ENCODE data around the gene OR6F1.
"Not testable (repeated sequence)": the region's sequence is repeated elsewhere in the genome, so short reads cannot be mapped to it uniquely, and the experiment has no call there.

The OR6F1 gene

DNA sequence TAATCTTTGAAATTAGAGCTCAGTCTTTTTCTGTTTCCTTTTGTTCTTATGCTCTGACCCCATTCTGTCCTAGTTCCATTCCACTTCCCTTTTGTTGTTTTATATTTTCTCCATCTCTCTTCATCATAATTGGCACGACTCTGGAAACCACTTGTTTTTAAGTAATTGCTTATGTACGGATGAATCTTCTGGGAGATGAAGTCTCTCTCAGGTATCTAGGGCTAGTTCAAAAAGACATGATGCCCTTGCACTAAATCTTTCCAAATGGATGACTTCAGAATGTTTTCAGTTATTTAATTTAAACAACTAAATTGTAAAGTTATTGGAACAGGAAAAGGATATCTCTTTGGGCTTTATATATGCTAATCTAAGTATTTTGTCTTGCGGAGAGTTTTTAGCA, at the start of gene OR6F1:
Gene OR6F1, minus strand, starts transcription at position 101 of the 400 bp plus-strand sequence. CDS start 3,891 bp downstream, outside the sequence.
- Mint-ChIP-seq H3K4me3 (no peak within 1 kb of the TSS), H3K27ac (no peak within 1 kb of the TSS), H3K9me3 (peaks cover 26% of the 10 kb centered on the region), H3K4me1 (no peaks in the 10 kb centered on the region), H3K27me3 (ENCODE audit: low read depth, poor library complexity) (peaks cover 6% of the 10 kb centered on the region), H3K36me3 (ENCODE audit: low read depth) (no peaks in the 10 kb centered on the region)
- DNase-seq = no peak
- TF ChIP-seq, protein P1, sequence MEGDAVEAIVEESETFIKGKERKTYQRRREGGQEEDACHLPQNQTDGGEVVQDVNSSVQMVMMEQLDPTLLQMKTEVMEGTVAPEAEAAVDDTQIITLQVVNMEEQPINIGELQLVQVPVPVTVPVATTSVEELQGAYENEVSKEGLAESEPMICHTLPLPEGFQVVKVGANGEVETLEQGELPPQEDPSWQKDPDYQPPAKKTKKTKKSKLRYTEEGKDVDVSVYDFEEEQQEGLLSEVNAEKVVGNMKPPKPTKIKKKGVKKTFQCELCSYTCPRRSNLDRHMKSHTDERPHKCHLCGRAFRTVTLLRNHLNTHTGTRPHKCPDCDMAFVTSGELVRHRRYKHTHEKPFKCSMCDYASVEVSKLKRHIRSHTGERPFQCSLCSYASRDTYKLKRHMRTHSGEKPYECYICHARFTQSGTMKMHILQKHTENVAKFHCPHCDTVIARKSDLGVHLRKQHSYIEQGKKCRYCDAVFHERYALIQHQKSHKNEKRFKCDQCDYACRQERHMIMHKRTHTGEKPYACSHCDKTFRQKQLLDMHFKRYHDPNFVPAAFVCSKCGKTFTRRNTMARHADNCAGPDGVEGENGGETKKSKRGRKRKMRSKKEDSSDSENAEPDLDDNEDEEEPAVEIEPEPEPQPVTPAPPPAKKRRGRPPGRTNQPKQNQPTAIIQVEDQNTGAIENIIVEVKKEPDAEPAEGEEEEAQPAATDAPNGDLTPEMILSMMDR (IDR thresholded peaks at IDR 0.05) = no peak

DNA sequence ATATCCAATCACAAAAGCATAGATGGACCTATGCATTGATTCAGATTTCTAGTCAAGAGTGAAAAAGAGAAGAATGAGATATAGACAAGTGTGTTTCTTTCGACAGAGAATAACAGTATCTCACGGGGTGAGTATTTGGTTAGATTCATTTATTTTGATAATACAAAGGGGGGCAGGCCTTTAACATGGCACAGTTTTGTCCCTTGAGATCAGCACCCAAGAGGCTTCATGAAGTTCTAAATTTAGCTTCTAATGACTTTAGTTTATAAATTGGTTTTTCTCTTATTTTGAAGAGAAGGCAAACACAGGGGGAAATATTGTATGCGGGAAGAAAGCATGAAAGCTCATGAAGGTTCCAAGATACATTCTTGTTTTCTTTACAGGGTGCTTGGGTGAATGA, 44.0 kb upstream of the OR6F1 start, which contains the start of gene OR1C1:
Gene OR1C1, minus strand, starts transcription at position 101 of the 400 bp plus-strand sequence. CDS start 2,150 bp downstream, outside the sequence.
- no peaks in the 10 kb centered on the region for H3K4me1 Mint-ChIP-seq
- H3K27ac Mint-ChIP-seq = no peak within 1 kb of the TSS
- TF ChIP-seq, protein P1 (IDR thresholded peaks at IDR 0.05) = no peak
- no peaks in the 10 kb centered on the region for H3K36me3 Mint-ChIP-seq (ENCODE audit: low read depth)
- H3K9me3 Mint-ChIP-seq = peaks cover 31% of the 10 kb centered on the region
- H3K27me3 Mint-ChIP-seq (ENCODE audit: low read depth, poor library complexity) = peaks cover 3% of the 10 kb centered on the region
- DNase-seq = no peak
- H3K4me3 Mint-ChIP-seq = no peak within 1 kb of the TSS

DNA sequence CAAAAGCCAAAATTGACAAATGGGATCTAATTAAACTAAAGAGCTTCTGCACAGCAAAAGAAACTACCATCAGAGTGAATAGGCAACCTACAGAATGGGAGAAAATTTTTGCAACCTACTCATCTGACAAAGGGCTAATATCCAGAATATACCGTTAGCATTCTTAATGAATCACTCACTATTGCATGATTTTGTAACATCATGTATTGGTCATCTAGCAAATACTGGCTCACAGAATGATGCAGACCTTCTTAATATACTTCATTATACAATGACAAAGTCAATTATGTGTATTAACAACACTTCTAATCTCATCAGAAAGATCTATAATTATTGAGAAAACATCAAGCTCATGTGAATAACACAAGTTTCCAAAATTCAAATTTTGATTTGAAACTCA, 37.9 kb upstream of the OR6F1 start:
- DNase-seq; H3K27me3 Mint-ChIP-seq (ENCODE audit: low read depth, poor library complexity); H3K36me3 Mint-ChIP-seq (ENCODE audit: low read depth); H3K27ac Mint-ChIP-seq; H3K4me3 Mint-ChIP-seq; H3K4me1 Mint-ChIP-seq: not testable (repeated sequence)
- H3K9me3 Mint-ChIP-seq = peaks cover 32% of the 10 kb centered on the region

DNA sequence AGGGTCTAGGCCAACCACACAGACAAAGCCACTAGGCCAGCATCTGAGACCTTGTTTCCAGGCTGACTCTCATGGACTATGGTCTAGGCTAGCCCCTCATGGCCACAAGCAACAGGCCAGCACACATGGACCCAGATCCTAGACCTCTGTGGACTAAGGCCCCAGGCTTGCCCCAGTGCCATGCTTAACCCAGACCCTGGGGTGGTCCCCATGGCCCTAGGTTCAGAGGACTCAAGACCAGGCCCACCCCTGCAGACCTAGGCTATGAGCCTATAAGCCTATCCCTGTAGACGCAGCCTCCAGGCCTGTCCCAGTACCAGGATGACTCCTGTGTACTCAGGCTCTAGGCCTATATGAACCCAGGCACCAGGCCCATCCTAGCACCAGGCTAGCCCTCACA, 33.4 kb upstream of the OR6F1 start:
- DNase-seq = no peak
- no peak overlapping the region for H3K27ac Mint-ChIP-seq
- peaks cover 40% of the 10 kb centered on the region for H3K9me3 Mint-ChIP-seq
- no peak overlapping the region for H3K4me3 Mint-ChIP-seq
- H3K27me3 Mint-ChIP-seq (ENCODE audit: low read depth, poor library complexity) = no peaks in the 10 kb centered on the region
- TF ChIP-seq, protein P1 (IDR thresholded peaks at IDR 0.05) = no peak
- H3K4me1 Mint-ChIP-seq = no peaks in the 10 kb centered on the region
- no peaks in the 10 kb centered on the region for H3K36me3 Mint-ChIP-seq (ENCODE audit: low read depth)

DNA sequence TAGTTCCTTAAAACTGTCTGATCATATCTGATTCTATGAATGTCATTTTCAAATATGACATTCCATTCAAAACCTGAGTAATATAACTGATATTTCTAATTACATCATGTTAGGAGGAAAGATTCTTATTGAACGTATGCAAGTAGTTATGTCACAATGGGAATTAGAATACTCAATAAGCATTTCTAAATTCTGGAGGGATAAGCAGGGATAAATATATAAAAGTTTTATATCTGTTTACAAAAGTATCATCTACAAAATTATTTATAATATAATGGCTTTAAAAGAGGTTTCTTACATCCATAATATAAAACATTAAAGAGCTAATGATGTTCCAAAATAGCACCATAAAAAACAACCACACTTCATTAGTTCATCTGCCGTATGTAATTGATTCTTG, 31.6 kb upstream of the OR6F1 start, which contains the start of gene OR14A2:
Gene OR14A2, minus strand, starts transcription at position 101 of the 400 bp plus-strand sequence.
- Mint-ChIP-seq H3K9me3 (peaks cover 46% of the 10 kb centered on the region), H3K36me3 (ENCODE audit: low read depth) (no peaks in the 10 kb centered on the region), H3K27me3 (ENCODE audit: low read depth, poor library complexity) (no peaks in the 10 kb centered on the region), H3K4me1 (no peaks in the 10 kb centered on the region), H3K4me3 (no peak within 1 kb of the TSS), H3K27ac (no peak within 1 kb of the TSS)
- no peak for DNase-seq
- TF ChIP-seq, protein P1 (IDR thresholded peaks at IDR 0.05) = no peak

DNA sequence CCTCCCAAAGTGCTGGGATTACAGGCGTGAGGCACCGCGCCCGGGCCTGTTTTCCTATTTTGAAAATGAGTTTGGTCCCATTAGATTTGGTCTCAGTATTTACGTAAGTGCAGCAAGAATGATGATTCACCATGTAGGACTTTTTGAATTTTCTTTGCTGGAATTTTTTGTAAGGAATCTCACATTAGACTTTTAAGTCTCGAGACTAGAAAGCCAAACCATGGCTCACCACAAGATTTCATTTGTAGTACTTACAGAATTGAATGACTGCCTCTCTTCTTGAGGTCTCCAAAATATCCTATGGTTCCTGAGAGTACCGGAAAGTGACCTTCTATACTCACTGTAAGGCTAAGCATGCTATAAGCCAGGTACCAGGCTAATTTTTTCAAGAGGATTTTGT, 31.2 kb upstream of the OR6F1 start:
- Mint-ChIP-seq H3K9me3 (peaks cover 46% of the 10 kb centered on the region), H3K4me1 (no peaks in the 10 kb centered on the region), H3K27me3 (ENCODE audit: low read depth, poor library complexity) (no peaks in the 10 kb centered on the region), H3K36me3 (ENCODE audit: low read depth) (no peaks in the 10 kb centered on the region), H3K27ac (no peak overlapping the region), H3K4me3 (no peak overlapping the region)
- no peak for DNase-seq
- TF ChIP-seq, protein P1 (IDR thresholded peaks at IDR 0.05) = no peak

Measured in nephron progenitor cell (in vitro differentiated cells).